Measurements from ENCODE around the gene DPY30.

GRCh38 chr2:32061430-32061829 lies 21.8 kb upstream of the DPY30 start:
- TF ChIP-seq CTCF (IDR thresholded peaks at IDR 0.05), result no peak
- no peak for TF ChIP-seq POLR2A (IDR thresholded peaks at IDR 0.05)

All from right lobe of liver (tissue), 4 donors.